ENCODE results near the gene TEX26. TPM values are rescaled to one million over a fixed set of nuclear protein-coding genes. Genes with fewer than 3 reads are reported as not detected.

The TEX26 gene
- total RNA-seq: not detected in 2 replicates

GRCh38 chr13:30932481-30933353 lies at the start of gene TEX26:
TSS of gene TEX26 (plus strand) at chr13:30932656. CDS start at chr13:30932716, 60 bp downstream.

DNA sequence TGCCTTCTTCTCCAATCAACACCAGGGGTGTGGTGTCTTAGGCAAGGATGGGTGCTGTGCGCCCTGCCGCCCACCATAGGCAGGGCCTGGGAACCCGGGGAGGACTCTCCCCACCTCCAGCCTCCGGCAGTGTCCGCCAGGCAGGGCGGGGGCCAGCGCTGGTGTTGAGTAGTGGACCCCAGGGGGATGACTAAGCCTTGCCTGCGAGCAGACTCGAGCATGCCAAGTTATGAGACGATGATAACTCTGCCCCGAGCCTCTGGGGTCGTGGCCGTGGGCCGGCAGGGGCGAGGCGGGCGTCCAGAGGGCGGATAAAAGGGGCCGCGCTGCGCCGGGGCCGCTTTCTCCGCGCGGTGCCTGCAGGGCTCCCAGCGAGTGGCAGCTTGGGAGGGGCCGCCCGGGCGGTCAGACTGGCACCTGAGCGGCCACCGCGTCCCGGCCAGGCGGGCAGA lies 26.5 kb upstream of the TEX26 start, which contains the start of gene MEDAG:
Gene MEDAG (plus strand): TSS at position 340 of the 452 bp plus-strand sequence. CDS start 245 bp downstream, outside the sequence.

Other genes with a start within 250 kb of the TEX26 start
- gene ALOX5AP, start 197.1 kb upstream of the TEX26 start, total RNA-seq: not detected in 2 replicates
- 22.1 and 55.1 TPM in 2 replicates for gene MEDAG, start 26.4 kb upstream of the TEX26 start, total RNA-seq
- gene HSPH1, start 229.2 kb downstream of the TEX26 start, total RNA-seq: 34.2 and 57.7 TPM in 2 replicates